ENCODE measurements around the gene ASIP.

DNA sequence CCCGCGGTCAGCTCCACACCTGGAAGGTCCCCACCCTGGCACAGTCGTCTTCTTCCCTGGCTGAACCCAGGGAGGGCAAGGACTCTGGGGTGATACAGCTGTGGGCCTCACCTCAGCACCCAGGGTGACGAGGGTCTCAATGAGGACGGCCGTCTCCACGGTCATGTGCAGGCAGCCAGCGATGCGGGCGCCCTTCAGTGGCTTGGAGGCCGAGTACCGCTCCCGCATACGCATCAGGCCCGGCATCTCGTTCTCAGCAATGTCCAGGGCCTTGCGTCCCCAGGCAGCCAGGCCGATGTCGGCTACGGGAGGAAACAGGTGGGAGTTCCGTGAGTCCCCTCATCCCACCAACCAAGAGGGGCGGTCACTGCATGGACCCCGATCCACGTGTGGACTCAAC is 54.1 kb downstream of the ASIP start:
- TF ChIP-seq SMC3 (IDR thresholded peaks at IDR 0.05; ENCODE audit: low read depth, low read length): no peak
- TF ChIP-seq, protein P1, sequence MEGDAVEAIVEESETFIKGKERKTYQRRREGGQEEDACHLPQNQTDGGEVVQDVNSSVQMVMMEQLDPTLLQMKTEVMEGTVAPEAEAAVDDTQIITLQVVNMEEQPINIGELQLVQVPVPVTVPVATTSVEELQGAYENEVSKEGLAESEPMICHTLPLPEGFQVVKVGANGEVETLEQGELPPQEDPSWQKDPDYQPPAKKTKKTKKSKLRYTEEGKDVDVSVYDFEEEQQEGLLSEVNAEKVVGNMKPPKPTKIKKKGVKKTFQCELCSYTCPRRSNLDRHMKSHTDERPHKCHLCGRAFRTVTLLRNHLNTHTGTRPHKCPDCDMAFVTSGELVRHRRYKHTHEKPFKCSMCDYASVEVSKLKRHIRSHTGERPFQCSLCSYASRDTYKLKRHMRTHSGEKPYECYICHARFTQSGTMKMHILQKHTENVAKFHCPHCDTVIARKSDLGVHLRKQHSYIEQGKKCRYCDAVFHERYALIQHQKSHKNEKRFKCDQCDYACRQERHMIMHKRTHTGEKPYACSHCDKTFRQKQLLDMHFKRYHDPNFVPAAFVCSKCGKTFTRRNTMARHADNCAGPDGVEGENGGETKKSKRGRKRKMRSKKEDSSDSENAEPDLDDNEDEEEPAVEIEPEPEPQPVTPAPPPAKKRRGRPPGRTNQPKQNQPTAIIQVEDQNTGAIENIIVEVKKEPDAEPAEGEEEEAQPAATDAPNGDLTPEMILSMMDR (conservative IDR thresholded peaks at IDR 0.05; ENCODE audit: low read depth, low read length): no peak
- TF ChIP-seq POLR2A (IDR thresholded peaks at IDR 0.05; ENCODE audit: low read depth, low read length): no peak
- TF ChIP-seq BHLHE40 (IDR thresholded peaks at IDR 0.05; ENCODE audit: low read depth, low read length): no peak
- TF ChIP-seq RCOR1 (IDR thresholded peaks at IDR 0.05; ENCODE audit: insufficient replicate concordance, low read length): no peak
- no peak for TF ChIP-seq CHD1 (IDR thresholded peaks at IDR 0.05; ENCODE audit: low read depth, low read length)
